Measurements from ENCODE around the gene ZC3H12A. TPM values are rescaled to one million over a fixed set of nuclear protein-coding genes. Genes with fewer than 3 reads are reported as not detected.

Gene ZC3H12A
- total RNA-seq, 1 experiment from 2014 or later, result 9.4 TPM

DNA sequence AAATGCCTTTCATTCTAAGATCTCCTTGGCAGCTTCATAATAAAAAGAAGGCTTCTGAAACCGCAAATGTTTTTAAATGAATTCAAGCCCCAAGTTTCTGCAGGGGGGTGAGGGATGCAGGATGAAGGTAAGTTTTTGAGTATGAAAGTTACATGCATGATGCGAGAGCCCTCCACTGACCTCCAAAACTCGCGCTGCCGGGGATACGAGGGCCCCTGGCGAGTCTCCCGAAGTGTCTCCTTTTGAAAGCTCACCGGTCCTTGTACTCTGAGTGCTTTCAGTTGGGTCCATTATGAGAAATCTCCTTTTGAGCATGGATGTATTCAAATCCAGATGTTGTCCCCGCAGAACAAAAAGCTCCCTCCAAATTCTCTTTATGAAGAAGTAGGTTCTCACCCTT is 18.9 kb upstream of the ZC3H12A start:
- BruUV-seq (replicated peaks), result no TSS peak
- Histone ChIP-seq H3K36me3 (ENCODE audit: control insufficient read depth, insufficient read depth, low read length) (no peaks in the 10 kb centered on the region), H3K4me3 (ENCODE audit: low read depth in 2 of 2, low read length in 2 of 2) (no peak overlapping the region), H3K4me1 (ENCODE audit: control insufficient read depth, insufficient read depth, low read length) (peaks cover 4% of the 10 kb centered on the region; the same call in 1 of the 2 replicates), H3K27me3 (ENCODE audit: control insufficient read depth, insufficient read depth, low read length) (no peaks in the 10 kb centered on the region), H3K27ac (ENCODE audit: low read length) (peak overlapping the region; percentile 46), H3K9me3 (ENCODE audit: control insufficient read depth, insufficient read depth, low read depth, low read length) (no peaks in the 10 kb centered on the region)
- intact Hi-C loops (cut with micrococcal nuclease; ENCODE audit: unreplicated experiment) (loop anchor here (1.0 kb wide), 1 partner anchor 32 kb away; no protein-coding TSS in a partner anchor), in situ Hi-C loops (cut with HindIII; ENCODE audit: low pct_unique_long_range_greater_than_20kb, low sequenced_read_pairs) (no loop called here)
- ATAC-seq (no peak), DNase-seq (ENCODE audit: low read depth, low spot score) (no peak)
- CTCF ChIA-PET, result interaction anchor here (3.9 kb wide), 1 partner anchor 31 kb away, joined by 16 read pairs; no protein-coding TSS in a partner anchor
- POLR2A ChIA-PET, result no interaction called here
- TF ChIP-seq, protein P1, sequence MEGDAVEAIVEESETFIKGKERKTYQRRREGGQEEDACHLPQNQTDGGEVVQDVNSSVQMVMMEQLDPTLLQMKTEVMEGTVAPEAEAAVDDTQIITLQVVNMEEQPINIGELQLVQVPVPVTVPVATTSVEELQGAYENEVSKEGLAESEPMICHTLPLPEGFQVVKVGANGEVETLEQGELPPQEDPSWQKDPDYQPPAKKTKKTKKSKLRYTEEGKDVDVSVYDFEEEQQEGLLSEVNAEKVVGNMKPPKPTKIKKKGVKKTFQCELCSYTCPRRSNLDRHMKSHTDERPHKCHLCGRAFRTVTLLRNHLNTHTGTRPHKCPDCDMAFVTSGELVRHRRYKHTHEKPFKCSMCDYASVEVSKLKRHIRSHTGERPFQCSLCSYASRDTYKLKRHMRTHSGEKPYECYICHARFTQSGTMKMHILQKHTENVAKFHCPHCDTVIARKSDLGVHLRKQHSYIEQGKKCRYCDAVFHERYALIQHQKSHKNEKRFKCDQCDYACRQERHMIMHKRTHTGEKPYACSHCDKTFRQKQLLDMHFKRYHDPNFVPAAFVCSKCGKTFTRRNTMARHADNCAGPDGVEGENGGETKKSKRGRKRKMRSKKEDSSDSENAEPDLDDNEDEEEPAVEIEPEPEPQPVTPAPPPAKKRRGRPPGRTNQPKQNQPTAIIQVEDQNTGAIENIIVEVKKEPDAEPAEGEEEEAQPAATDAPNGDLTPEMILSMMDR (IDR thresholded peaks at IDR 0.05), result no peak
- TF ChIP-seq POLR2AphosphoS5 (IDR thresholded peaks at IDR 0.05; ENCODE audit: low read depth, low read length) (no peak), TCF7L2 (IDR thresholded peaks at IDR 0.05; ENCODE audit: low read depth, low read length) (no peak), SIN3A (IDR thresholded peaks at IDR 0.05; ENCODE audit: borderline replicate concordance, insufficient read depth, low read depth, low read length) (no peak)
- TF ChIP-seq, protein P2, sequence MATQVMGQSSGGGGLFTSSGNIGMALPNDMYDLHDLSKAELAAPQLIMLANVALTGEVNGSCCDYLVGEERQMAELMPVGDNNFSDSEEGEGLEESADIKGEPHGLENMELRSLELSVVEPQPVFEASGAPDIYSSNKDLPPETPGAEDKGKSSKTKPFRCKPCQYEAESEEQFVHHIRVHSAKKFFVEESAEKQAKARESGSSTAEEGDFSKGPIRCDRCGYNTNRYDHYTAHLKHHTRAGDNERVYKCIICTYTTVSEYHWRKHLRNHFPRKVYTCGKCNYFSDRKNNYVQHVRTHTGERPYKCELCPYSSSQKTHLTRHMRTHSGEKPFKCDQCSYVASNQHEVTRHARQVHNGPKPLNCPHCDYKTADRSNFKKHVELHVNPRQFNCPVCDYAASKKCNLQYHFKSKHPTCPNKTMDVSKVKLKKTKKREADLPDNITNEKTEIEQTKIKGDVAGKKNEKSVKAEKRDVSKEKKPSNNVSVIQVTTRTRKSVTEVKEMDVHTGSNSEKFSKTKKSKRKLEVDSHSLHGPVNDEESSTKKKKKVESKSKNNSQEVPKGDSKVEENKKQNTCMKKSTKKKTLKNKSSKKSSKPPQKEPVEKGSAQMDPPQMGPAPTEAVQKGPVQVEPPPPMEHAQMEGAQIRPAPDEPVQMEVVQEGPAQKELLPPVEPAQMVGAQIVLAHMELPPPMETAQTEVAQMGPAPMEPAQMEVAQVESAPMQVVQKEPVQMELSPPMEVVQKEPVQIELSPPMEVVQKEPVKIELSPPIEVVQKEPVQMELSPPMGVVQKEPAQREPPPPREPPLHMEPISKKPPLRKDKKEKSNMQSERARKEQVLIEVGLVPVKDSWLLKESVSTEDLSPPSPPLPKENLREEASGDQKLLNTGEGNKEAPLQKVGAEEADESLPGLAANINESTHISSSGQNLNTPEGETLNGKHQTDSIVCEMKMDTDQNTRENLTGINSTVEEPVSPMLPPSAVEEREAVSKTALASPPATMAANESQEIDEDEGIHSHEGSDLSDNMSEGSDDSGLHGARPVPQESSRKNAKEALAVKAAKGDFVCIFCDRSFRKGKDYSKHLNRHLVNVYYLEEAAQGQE (IDR thresholded peaks at IDR 0.05; ENCODE audit: insufficient read depth in 1 of 2, low read depth in 2 of 2, low read length in 1 of 2), result no peak

DNA sequence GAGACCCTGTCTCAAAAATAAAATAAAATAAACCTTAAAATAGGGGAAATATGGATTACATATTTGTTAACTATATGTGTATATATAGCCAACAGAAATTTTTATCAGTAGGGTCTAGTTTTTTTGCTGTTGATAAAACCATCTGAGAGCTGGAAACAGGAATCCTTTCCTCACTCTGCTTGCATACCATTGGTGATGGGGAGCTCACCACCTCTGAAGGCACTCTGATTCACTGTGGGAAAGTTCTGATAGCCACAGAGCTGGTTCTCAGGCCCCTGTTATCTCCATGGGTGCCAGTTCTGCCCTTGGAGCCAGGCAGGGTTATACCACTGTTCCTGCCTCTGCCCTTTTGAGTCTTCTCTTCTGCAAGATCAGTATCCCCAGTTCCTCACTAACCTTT is 17.8 kb upstream of the ZC3H12A start:
- POLR2A ChIA-PET, result no interaction called here
- TF ChIP-seq SIN3A (IDR thresholded peaks at IDR 0.05; ENCODE audit: borderline replicate concordance, insufficient read depth, low read depth, low read length), result no peak
- TF ChIP-seq, protein P1 (IDR thresholded peaks at IDR 0.05), result no peak
- no peak for TF ChIP-seq POLR2AphosphoS5 (IDR thresholded peaks at IDR 0.05; ENCODE audit: low read depth, low read length)
- TF ChIP-seq TCF7L2 (IDR thresholded peaks at IDR 0.05; ENCODE audit: low read depth, low read length), result no peak
- TF ChIP-seq, protein P2 (IDR thresholded peaks at IDR 0.05; ENCODE audit: insufficient read depth in 1 of 2, low read depth in 2 of 2, low read length in 1 of 2), result no peak
- Histone ChIP-seq H3K4me1 (ENCODE audit: control insufficient read depth, insufficient read depth, low read length) (peaks cover 4% of the 10 kb centered on the region; the same call in 1 of the 2 replicates), H3K27me3 (ENCODE audit: control insufficient read depth, insufficient read depth, low read length) (no peaks in the 10 kb centered on the region), H3K4me3 (ENCODE audit: low read depth in 2 of 2, low read length in 2 of 2) (no peak overlapping the region), H3K36me3 (ENCODE audit: control insufficient read depth, insufficient read depth, low read length) (no peaks in the 10 kb centered on the region), H3K9me3 (ENCODE audit: control insufficient read depth, insufficient read depth, low read depth, low read length) (no peaks in the 10 kb centered on the region), H3K27ac (ENCODE audit: low read length) (no peak overlapping the region)
- in situ Hi-C loops (cut with HindIII; ENCODE audit: low pct_unique_long_range_greater_than_20kb, low sequenced_read_pairs) (no loop called here), intact Hi-C loops (cut with micrococcal nuclease; ENCODE audit: unreplicated experiment) (no loop called here)
- ATAC-seq, result no peak
- no peak for DNase-seq (ENCODE audit: low read depth, low spot score)
- BruUV-seq (replicated peaks), result no TSS peak
- CTCF ChIA-PET, result interaction anchor here (3.9 kb wide), 1 partner anchor 30 kb away, joined by 16 read pairs; no protein-coding TSS in a partner anchor

Data from Panc1 (cell line).